Activated T-cell treated with anti-CD3 and anti-CD28 coated beads, Interleukin-2, amount 50 U/mL, for 48 hours (primary cell): ENCODE measurements around the gene GPC5.

Experiments
- DNase-seq, 2 experiments: peaks; one replicate each; pipeline ENCODE4 v3.0.0-alpha.2; 2020

Gene GPC5

DNA sequence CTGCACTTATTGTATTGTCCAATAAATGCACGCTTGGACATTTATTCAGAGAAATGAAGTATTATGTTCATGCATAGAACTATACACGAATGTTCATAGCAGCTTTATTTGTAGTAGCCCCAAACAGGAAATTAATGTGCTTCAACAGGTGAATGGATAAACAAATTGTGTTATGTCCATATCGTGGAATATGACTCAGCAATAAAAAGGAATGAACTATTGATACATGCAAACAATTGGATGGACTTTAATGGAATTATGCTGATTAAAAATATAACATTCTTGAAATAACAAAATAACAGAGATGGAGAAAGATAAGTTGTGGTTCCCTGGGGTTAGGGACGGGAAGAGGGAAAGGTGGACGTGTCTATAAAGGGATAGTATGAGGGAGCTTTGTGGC, 65.9 kb downstream of the GPC5 start:
- DNase-seq: no peak

DNA sequence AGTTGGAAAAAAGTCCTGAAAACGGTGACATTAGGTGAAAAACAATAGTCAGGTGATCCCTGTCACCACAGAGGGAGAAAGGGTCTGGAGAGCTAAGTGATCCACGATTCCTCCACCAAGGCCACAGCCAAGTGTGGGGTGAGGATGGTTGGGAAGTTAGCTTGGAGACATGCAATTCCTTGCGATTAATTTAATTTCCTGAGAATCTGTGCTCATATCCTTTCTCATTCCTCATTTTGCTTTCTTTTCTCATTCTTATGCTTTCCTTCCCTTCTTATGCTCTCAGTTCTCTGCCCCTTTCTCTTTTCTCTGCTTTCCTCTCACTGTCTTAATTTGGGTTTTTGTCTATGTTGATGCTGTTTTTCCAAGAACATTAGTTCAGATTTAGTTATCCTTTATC, 68.8 kb downstream of the GPC5 start:
- DNase-seq: no peak

DNA sequence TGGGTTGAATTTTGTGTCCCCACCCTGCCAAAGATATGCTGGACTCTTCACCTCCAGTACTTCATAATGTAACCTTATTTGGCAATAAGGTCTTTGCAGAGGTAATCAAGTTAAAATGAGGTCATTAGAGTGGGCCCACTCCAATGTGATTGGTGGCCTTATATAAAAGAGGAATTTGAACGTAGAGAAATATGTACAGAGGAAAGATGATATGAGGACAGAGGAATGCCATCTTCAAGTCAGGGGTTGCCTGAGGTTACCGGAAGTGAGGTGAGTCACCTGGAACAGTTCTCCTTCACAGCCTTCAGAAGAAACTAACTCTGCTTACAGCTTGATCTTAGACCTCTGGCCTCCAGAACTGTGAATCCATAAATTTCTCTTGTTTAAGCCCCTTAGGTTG, 69.9 kb downstream of the GPC5 start:
- DNase-seq: no peak

DNA sequence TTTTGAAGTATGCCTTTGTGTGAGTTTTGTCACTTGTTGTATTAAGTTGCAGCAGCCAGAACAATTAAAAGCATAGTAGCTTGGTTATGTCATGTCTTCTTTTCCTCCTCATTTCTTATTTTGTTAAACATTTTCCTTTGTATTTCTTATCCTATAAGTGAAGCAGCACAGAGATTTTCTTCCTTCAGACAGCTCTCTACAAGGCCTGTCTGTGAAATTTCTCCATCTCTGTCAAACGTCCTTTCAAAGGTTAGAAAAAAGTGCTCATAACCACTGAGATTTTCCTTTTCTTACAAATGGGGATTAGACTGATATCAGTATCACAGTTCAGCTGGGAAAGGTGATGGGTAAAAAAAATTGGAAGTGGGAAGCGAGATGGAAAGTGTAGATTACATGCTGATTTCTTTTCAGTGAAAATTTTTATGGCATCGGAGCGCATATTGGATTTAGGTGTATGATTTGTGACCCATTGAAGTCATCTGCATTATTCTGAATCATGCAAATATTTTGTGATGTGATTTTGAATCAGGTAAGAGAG, 71.7 kb downstream of the GPC5 start:
- no peak for DNase-seq

DNA sequence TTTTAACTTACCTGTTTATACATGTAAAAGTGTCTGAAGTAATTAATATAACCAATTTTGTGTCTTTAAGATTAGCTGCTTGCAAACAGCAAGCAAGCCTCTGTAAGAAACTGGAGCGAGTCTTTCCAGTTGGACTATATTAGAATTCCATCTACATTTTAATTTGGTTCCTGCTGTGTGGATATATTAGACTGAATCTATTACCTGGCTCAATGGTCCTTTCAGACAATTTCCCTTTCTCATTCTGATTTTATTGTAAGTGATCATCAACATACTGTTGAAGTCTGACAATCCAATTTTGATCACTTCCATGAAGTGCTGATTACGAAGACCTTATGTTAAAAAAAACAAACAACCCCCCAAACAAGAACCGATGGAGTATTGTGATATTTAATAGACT, 72.3 kb downstream of the GPC5 start:
- DNase-seq: no peak

DNA sequence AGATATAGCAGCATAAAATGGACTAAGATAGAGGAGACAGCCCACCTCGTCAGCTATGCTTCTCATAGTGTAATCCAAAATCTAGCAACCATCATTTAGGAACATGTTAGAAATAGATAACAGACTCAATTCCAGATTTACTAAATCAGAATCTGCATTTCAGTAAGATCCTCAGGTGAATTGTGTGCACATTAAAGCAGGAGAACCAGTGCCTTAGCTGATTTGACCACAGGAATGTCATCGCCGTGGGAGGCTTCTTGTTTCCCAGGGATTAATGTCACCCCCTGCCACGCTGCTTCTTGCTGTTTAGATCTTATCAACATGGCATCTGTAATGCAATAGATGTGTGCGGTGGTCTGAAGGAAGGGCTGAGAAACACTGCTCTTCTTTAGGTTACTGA, 84.0 kb downstream of the GPC5 start:
- no peak for DNase-seq

DNA sequence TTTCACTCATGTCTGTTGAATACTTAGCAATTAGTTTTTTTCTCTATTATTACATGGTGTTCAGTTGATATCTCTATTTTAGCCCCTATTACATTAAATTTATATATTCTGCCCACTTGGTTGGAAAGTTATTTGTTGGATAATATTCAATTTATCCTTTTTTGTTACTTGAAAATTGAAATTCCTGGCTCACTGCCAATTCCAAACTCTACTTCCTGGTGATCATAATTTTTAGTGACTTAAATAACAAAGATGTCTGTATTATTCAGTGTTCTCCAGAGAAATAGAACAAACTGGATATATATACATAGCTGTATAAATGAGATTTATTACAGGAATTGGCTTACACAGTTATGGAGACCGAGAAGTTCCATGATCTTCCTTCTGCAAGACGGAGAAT, 93.6 kb downstream of the GPC5 start:
- no peak for DNase-seq

DNA sequence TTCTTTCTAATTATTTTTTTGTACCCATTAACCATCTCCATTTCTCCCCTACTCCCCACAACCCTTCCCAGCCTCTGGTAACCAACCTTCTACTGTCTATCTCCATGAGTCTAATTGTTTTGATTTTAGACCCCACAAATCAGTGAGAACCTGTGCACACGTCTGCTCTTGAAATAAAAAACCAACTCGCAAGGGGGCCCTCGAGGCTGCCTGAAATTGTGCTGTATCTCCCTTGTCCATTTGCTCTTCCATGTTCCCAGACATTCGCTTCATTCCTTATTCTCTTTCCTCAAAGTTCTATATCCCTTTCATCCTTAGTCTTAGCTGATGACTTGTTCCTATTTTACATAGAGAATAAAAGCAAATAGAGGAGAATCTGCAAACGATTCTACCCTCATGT, 95.0 kb downstream of the GPC5 start:
- DNase-seq: no peak

DNA sequence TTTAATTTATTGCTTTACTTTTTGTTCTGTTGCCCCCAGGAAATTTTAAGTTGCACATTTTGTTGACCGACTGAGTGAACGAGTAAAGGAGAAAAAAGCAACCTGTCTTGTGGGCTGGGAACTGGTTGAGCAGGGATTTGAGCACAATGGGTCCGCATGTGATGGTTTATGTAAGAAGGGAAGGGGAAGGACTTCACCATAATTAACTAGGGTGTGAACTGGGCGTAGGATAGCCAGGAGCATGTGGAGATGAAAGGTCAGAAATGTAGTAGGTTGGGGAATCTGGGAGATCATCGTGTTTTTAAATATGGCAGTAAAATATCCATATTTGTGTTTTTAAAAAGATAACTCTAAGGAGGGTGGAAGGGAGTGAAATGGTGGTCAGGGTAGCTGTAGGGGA, 99.9 kb downstream of the GPC5 start:
- DNase-seq: no peak

DNA sequence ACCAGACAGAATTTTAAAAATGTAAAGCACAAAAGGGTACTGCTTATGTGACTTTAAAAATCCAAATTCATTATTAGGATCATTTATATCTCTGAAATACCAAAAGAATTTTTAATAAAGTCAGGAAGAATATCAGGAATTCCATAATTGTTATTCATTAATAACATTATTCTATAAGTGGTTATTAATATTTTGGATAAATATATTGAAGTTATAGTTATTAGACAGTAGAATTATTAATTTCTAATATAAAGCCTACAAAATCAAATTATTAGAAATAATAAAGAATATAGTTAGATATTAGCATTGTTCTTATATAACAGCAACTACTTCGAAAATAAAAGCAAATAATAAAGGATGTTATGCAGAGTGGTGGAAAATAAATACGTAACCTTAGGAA, 105.8 kb downstream of the GPC5 start:
- DNase-seq: no peak

DNA sequence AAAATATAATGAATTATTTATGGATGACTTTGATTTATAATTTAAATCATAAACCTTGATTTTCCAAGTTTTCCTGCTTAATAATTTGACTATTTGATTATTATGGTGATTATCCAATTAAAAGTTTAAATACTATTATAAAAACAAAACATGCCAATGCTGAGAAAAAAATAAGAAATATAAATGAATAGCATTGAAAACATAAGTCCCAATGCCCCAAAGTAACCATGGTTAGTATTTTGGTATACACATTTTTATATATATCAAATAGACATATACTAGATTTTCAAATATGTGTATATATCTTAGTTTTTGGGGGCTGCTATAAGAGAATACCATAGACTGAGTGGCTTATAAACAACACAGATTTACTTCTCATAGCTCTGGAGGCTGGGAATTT, 108.3 kb downstream of the GPC5 start:
- no peak for DNase-seq

DNA sequence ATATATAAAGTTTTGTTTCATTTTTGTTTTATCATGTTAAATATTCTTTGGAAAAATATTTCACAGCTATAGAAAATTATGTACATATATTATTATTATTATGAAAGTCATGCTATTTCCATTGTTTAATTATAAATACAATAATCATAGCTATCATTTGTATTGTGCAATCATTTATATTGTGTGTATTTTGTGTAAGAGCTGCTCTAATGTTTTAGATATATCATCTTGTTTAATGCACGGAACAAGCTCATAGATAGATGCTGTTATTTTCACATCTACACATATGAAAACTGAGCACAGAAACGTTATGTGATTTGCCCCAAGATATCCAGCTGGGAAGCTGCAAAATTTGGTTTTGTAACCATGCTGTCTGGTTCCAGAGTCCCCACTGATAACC, 111.6 kb downstream of the GPC5 start:
- no peak for DNase-seq

DNA sequence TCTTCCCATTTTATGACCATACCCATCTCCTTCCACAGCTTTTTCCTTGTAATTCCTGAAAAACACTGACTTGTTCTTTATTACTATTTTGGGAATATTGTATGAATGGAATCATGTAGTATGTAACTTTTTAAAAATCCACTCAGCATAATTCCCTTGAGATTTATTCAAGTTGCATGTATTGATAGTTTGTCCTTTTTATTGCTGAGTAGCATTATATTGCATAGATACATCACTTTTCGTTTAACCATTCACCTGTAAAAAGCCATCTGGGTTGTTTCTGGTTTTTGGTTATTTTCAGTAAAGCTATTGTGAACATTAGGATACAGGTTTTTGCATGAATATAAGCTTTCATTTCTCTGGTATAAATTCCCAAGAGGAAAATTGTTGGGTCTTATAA, 115.4 kb downstream of the GPC5 start:
- DNase-seq: no peak

DNA sequence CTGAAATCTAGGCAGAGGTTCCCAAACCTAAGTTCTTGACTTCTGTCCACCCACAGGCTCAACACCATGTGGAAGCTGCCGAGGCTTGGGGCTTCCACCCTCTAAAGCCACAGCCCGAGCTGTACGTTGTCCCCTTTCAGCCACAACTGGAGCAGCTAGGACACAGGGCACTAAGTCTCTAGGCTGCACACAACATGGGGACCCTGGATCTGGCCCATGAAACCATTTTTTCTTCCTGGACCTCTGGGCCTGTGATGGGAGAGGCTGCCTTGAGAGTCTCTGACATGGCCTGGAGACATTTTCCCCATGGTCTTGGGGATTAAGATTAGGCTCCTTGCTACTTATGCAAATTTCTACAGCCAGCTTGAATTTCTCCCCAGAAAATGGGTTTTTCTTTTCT, 118.4 kb downstream of the GPC5 start:
- DNase-seq: no peak

DNA sequence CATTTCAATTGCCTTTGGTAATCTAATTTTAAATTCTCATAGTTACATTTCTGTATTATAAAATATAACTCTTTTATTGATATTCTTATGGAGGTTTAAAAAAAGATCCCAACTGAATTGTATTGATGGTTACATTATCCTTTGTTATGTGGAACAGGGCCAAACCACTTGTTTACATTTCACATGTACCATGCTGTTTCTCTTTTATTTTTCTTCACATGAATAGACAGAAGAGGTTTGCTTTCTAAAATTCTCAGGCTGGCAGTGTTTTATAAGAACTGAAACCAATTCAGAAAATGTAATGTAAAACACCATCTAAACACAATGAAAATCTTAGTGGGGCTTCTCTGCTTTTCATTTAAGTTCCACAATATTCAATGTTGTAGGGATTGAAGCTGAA, 122.5 kb downstream of the GPC5 start:
- DNase-seq: no peak

DNA sequence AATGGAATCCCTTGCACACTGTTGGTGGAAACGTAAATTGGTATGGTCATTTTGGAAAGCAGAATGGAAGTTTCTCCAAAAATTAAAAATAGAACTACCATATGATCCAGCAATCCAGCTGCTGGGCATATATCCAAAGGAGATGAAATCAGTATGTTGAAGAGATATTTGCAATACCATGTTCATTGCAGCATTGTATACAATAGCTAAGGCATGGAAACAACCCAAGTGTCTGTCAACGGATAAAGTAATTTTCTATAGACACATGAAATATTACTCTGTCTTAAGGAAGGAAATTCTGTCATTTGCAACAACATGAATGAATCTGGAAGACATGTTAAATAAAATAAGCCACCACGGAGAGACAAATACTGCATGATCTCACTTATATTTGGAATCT, 124.7 kb downstream of the GPC5 start:
- DNase-seq: no peak

DNA sequence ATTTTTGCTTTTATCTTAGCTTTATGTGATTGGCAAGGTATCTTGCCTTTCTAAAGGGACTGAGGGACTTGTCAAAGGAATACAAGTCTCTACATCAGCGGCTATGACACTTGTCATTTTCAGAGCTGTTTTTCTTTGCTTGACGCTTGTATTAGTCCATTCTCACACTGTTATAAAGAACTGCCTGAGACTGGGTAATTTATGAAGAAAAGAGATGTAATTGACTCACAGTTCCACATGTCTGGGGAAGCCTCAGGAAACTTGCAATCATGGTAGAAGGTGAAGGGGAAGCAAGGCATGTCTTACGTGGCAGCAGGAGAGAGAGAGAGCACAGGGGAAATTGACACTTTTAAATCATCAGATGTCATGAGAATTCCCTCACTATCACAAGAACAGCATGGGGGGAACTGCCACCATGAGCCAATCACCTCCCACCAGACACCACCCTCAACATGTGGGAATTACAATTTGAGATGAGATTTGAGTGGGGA, 128.2 kb downstream of the GPC5 start:
- no peak for DNase-seq

DNA sequence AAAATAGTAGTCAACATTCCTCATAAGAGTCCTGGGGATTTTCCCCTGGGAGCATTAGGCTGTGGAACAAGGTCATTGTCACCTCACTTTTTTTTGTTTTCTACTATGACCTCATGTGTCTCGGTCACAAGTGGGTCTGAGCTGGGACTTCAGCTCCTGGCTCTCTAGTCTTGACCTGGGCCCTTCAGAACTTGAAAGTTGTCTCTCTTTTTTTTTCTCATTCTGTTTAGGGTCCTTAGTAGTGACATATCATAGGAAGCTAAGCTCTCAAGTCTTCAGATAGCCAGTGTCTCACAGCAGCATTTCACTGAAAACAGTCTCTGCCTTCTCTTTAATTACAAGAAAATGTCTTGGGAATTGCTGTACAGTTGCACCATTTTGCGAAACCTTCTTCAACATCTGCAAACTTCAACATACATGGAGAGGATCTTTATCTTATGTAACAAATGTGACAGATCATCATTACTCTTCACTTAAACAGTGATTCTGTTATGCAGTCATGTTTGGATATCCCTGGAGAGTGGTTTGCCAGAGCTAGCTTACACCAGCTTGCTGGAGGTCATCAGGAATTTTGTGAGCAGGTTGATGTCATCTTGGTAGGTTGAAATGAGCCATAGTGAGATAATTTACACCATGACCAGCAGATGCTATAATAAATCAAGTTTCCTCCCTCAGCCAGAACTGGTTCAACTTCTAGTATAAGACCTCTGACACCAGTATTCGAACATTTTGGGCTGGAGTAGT, 131.5 kb downstream of the GPC5 start:
- no peak for DNase-seq

DNA sequence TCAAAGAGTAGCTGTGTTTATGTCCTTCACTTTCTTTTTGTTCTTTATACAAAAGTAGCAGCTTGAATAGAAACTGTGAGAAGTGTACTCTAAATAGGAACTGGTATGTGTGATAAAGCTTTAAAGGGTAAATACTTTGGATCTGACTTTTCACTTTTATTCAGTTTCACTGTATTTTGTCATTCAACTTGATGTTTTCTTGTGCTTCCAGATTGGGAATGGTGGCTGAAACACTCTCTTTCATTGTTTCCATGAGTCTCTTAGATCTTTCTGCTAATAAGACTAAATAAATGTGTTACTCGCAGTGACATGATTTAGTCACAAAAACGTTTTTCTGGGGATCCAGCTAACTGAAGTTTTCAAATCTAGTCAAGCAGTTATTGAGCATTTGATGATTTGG, 133.2 kb downstream of the GPC5 start:
- DNase-seq: no peak

DNA sequence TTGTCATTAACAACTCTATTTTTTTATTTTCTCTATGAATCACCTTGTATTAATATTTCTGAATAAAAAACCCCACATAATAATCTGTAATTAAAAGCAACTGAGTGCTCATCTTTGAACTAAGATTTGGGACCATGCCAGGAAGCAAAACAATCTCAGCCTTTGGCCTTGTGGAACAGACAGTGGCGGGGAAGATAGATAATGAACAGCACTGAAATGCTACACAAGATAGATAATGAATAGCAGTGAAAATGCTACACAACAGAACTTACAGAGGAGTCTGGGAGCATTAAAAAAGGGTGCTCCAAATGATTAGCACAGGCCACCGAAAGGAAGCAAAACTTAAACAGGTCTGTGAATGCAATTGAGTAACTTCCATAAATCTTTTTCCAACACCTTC, 134.9 kb downstream of the GPC5 start:
- no peak for DNase-seq

DNA sequence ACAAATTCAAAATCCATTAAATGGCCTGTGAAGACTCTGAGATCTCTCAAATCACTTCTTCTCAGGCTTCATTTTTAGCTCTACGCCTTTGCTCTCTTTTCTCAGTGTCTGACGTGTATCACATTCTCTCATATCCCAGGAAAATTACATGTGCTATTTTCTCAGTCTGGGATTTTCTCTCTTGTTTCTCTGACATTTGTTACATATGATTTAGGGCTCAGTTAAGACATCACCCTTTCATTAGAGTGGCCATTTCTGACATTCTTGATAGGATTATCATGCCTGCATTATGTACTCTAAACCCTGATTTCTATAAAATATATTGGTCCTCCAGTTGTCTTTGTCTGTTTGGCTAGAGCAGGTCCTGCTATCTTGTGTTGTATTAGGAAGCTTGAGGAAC, 136.6 kb downstream of the GPC5 start:
- no peak for DNase-seq

DNA sequence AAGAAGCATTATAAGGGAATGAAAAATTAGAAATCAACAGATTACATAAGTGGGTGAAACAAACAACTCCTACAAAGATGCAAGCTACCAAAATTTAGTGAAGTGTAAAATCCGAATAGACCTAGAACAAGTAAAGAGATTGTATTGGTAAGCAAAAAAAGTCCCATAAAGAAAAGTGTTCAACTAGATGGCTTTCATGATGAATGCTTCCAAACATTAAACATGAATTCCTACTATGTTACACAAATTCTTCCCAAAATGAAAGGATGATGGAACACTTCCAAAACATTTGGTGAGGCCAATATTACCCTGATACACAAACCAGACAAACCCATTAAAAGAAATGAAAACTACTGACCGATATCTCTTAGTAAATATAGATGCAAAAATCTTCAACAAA, 139.0 kb downstream of the GPC5 start:
- DNase-seq: no peak

DNA sequence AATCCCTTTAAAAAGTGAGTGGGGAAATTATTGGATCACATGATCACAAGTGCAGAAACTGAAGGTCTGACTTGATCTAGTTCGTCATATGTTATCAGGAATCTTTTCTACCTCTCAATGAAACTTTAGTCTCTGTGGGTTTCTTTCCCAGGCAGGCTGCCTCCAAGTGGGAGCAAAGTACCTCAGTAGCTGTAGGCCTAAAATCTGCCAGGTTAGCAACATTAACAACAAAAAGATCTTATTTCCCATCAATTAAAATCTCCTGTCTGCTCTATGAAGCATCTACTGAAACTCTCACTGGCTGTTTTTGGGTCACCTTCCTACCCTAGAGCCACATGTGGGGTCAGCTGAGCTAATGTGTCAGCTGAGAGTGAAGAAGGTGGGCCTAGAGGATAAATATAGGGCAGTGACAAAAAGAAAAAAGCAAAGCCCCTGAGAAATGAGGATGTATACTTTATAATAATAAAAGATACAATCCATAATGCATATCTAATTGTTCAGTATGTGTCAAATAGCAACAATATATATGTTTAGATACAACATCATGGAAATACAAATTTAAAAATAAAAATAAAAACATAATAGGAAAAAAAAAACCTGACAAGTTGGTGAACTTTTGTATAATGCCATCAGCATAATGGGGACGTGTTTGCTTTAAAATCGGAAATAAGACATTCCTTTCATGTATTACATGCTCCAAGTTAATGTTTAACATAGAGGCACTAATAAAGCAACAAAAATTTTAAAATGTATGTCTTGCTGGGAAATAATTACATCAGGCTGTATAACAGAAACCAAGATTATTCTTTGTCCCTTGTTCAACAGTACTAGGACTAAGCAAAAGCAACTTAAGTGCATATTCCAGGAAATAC, 141.1 kb downstream of the GPC5 start:
- no peak for DNase-seq

DNA sequence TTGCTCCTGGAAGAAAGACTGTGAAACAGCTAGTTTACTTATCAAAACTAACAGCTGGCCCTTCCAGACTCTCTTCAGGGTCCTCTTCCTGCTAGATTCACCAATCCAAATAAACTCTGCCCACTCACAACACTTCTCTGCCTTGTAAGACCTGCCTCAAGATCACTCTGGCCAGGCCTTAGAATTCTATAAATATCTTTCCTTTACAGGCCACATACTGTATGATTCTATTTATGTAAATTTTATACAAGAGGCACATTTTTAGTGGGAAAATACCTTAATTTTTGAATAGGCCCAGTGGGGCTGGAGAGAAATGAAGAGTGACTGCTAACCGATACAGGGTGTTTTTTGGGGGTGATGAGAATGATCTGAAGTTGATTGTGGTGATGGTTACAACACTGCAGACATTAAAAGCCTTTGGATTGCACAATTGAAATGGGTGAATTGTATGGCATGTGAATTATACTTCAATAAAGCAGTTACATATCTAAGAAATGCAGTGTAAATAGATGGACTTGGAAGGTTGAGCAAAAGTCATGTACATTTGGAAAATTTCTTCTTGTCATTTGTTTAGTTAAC, 141.8 kb downstream of the GPC5 start:
- no peak for DNase-seq
